ENCODE data around the gene CERS4.
"Not testable (repeated sequence)": the region's sequence is repeated elsewhere in the genome, so short reads cannot be mapped to it uniquely, and the experiment has no call there.

The CERS4 gene

GRCh38 chr19:8210421-8211101 is 1.4 kb downstream of the CERS4 start:
- no peak for DNase-seq

GRCh38 chr19:8212212-8212611 is 3.0 kb downstream of the CERS4 start:
- no peak for DNase-seq

GRCh38 chr19:8212916-8213315 is 3.7 kb downstream of the CERS4 start:
- no peak for DNase-seq

- DNase-seq: no peak
These were observed 4.9 kb downstream of the CERS4 start for GRCh38 chr19:8213827-8214672.

- DNase-seq: no peak
These were observed 5.6 kb downstream of the CERS4 start for GRCh38 chr19:8214802-8215201.

GRCh38 chr19:8215783-8216182 is 6.6 kb downstream of the CERS4 start:
- no peak for DNase-seq

- DNase-seq: no peak
These were observed 7.2 kb downstream of the CERS4 start for GRCh38 chr19:8216357-8216756.

GRCh38 chr19:8218127-8218526 is 9.0 kb downstream of the CERS4 start:
- not testable (repeated sequence) for DNase-seq

- no peak for DNase-seq
These were observed 11.3 kb downstream of the CERS4 start for GRCh38 chr19:8220481-8220880.

- DNase-seq: no peak
These were observed 12.0 kb downstream of the CERS4 start for GRCh38 chr19:8221161-8221560.

- DNase-seq: not testable (repeated sequence)
These were observed 14.3 kb downstream of the CERS4 start for GRCh38 chr19:8223442-8223841.

- no peak for DNase-seq
These were observed 15.4 kb downstream of the CERS4 start for GRCh38 chr19:8224394-8225145.

- DNase-seq: no peak
These were observed 22.0 kb downstream of the CERS4 start for GRCh38 chr19:8231073-8231604.

- DNase-seq: no peak
These were observed 24.2 kb downstream of the CERS4 start for GRCh38 chr19:8233370-8233769.

- DNase-seq: no peak
These were observed 27.9 kb downstream of the CERS4 start for GRCh38 chr19:8237026-8237425.

GRCh38 chr19:8238251-8238650 is 29.1 kb downstream of the CERS4 start:
- no peak for DNase-seq

GRCh38 chr19:8239528-8240273 is 30.5 kb downstream of the CERS4 start:
- no peak for DNase-seq

- no peak for DNase-seq
These were observed 31.4 kb downstream of the CERS4 start for GRCh38 chr19:8240274-8241229.

GRCh38 chr19:8241646-8242045 is 32.5 kb downstream of the CERS4 start:
- no peak for DNase-seq

GRCh38 chr19:8242211-8242821 is 33.1 kb downstream of the CERS4 start:
- DNase-seq: no peak

GRCh38 chr19:8243146-8243545 is 34.0 kb downstream of the CERS4 start:
- DNase-seq: no peak

All from NCI-H2081 treated with DMSO at 0.1 percent for 48 hours (cell line).